Measurements from ENCODE around the gene GSTCD. TPM values are rescaled to one million over a fixed set of nuclear protein-coding genes. Genes with fewer than 3 reads are reported as not detected.
A peak's percentile ranks its signal among the peaks of the same experiment; 100 is the strongest.

GSTCD gene
- total and polyA plus RNA-seq, 2 experiments from 2014 or later, result 2.8 to 21.9 TPM

- H3K27me3 ChIP-seq, result no peaks in the 10 kb centered on the region
- peak overlapping the region; percentile 80 for H3K4me2 ChIP-seq
- no peaks in the 10 kb centered on the region for H3K9me2 ChIP-seq (replicated peaks; ENCODE audit: insufficient read depth)
- H3K27ac ChIP-seq, result no peak overlapping the region
- no peak for DNase-seq (ENCODE audit: low spot score)
- no peaks in the 10 kb centered on the region for H3K36me3 ChIP-seq (replicated peaks; ENCODE audit: insufficient read depth, low read depth)
- H4K20me1 ChIP-seq (ENCODE audit: insufficient read depth, poor library complexity, severe bottlenecking), result no peaks in the 10 kb centered on the region
- peaks cover 17% of the 10 kb centered on the region for H3K4me1 ChIP-seq (ENCODE audit: insufficient read depth)
- no peak overlapping the region for H2AFZ ChIP-seq
- H3K4me3 ChIP-seq, result no peak overlapping the region
- H3K79me2 ChIP-seq, result peaks cover 54% of the 10 kb centered on the region
- TF ChIP-seq EZH2 (IDR thresholded peaks at IDR 0.05; ENCODE audit: borderline replicate concordance) (no peak), EZH2phosphoT487 (IDR thresholded peaks at IDR 0.05; ENCODE audit: low read depth, severe bottlenecking, unreplicated experiment) (no peak)
- TF ChIP-seq, protein P1, sequence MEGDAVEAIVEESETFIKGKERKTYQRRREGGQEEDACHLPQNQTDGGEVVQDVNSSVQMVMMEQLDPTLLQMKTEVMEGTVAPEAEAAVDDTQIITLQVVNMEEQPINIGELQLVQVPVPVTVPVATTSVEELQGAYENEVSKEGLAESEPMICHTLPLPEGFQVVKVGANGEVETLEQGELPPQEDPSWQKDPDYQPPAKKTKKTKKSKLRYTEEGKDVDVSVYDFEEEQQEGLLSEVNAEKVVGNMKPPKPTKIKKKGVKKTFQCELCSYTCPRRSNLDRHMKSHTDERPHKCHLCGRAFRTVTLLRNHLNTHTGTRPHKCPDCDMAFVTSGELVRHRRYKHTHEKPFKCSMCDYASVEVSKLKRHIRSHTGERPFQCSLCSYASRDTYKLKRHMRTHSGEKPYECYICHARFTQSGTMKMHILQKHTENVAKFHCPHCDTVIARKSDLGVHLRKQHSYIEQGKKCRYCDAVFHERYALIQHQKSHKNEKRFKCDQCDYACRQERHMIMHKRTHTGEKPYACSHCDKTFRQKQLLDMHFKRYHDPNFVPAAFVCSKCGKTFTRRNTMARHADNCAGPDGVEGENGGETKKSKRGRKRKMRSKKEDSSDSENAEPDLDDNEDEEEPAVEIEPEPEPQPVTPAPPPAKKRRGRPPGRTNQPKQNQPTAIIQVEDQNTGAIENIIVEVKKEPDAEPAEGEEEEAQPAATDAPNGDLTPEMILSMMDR (IDR thresholded peaks at IDR 0.05; ENCODE audit: poor library complexity), result no peak
- WGBS (ENCODE audit: low lambda C conversion rate, missing lambda C conversion rate), result 60% methylated on average over 6 of the region's 6 CpGs
- no peaks in the 10 kb centered on the region for H3K9me3 ChIP-seq (ENCODE audit: low read depth)
Observed at GRCh38 chr4:105710678-105711077, 2.1 kb downstream of the GSTCD start.

GRCh38 chr4:105712766-105713165, 4.2 kb downstream of the GSTCD start:
- WGBS (ENCODE audit: low lambda C conversion rate, missing lambda C conversion rate), result 88% methylated on average over 2 of the region's 2 CpGs
- no peaks in the 10 kb centered on the region for H3K36me3 ChIP-seq (replicated peaks; ENCODE audit: insufficient read depth, low read depth)
- peaks cover 7% of the 10 kb centered on the region for H3K4me1 ChIP-seq (ENCODE audit: insufficient read depth)
- no peak overlapping the region for H3K4me3 ChIP-seq
- TF ChIP-seq, protein P1 (IDR thresholded peaks at IDR 0.05; ENCODE audit: poor library complexity), result no peak
- TF ChIP-seq EZH2 (IDR thresholded peaks at IDR 0.05; ENCODE audit: borderline replicate concordance) (no peak), EZH2phosphoT487 (IDR thresholded peaks at IDR 0.05; ENCODE audit: low read depth, severe bottlenecking, unreplicated experiment) (no peak)
- H2AFZ ChIP-seq, result no peak overlapping the region
- no peaks in the 10 kb centered on the region for H3K27me3 ChIP-seq
- no peaks in the 10 kb centered on the region for H4K20me1 ChIP-seq (ENCODE audit: insufficient read depth, poor library complexity, severe bottlenecking)
- peaks cover 33% of the 10 kb centered on the region for H3K79me2 ChIP-seq
- H3K4me2 ChIP-seq, result no peak overlapping the region
- no peaks in the 10 kb centered on the region for H3K9me2 ChIP-seq (replicated peaks; ENCODE audit: insufficient read depth)
- no peaks in the 10 kb centered on the region for H3K9me3 ChIP-seq (ENCODE audit: low read depth)
- H3K27ac ChIP-seq, result no peak overlapping the region
- DNase-seq (ENCODE audit: low spot score), result no peak

DNA sequence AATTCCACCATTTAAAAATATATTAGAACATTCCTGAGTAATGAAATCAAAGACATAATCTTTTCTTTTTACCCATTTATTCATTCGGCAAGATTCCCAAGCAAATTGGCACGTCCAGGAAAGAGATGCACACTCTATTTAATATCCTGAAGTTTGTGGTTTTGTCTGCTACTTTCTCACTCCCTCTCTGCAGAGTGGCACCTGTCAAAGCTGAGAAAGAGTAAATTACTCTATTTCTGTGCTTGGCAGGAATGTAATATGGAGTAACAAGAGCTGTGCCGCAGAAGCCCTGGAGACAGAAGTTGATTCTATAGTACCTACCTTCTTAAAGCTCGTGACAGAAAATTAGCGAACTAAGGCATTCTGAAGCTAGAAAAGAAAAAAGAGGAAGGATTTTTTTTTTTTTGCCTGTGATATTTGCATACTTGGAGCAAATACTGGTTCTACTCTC, 5.5 kb downstream of the GSTCD start:
- Histone ChIP-seq H3K4me2 (no peak overlapping the region), H3K4me3 (no peak overlapping the region), H3K27ac (no peak overlapping the region), H3K36me3 (replicated peaks; ENCODE audit: insufficient read depth, low read depth) (no peaks in the 10 kb centered on the region), H3K9me2 (replicated peaks; ENCODE audit: insufficient read depth) (no peaks in the 10 kb centered on the region), H3K4me1 (ENCODE audit: insufficient read depth) (peaks cover 7% of the 10 kb centered on the region), H2AFZ (no peak overlapping the region), H3K79me2 (peaks cover 30% of the 10 kb centered on the region), H3K27me3 (no peaks in the 10 kb centered on the region), H4K20me1 (ENCODE audit: insufficient read depth, poor library complexity, severe bottlenecking) (no peaks in the 10 kb centered on the region), H3K9me3 (ENCODE audit: low read depth) (no peaks in the 10 kb centered on the region)
- TF ChIP-seq EZH2phosphoT487 (IDR thresholded peaks at IDR 0.05; ENCODE audit: low read depth, severe bottlenecking, unreplicated experiment) (no peak), EZH2 (IDR thresholded peaks at IDR 0.05; ENCODE audit: borderline replicate concordance) (no peak)
- TF ChIP-seq, protein P1 (IDR thresholded peaks at IDR 0.05; ENCODE audit: poor library complexity), result no peak
- WGBS (ENCODE audit: low lambda C conversion rate, missing lambda C conversion rate), result 91% methylated on average over 5 of the region's 5 CpGs
- DNase-seq (ENCODE audit: low spot score), result no peak

GRCh38 chr4:105714932-105715331, 6.3 kb downstream of the GSTCD start:
- no peaks in the 10 kb centered on the region for H3K9me3 ChIP-seq (ENCODE audit: low read depth)
- TF ChIP-seq EZH2phosphoT487 (IDR thresholded peaks at IDR 0.05; ENCODE audit: low read depth, severe bottlenecking, unreplicated experiment) (no peak), EZH2 (IDR thresholded peaks at IDR 0.05; ENCODE audit: borderline replicate concordance) (no peak)
- TF ChIP-seq, protein P1 (IDR thresholded peaks at IDR 0.05; ENCODE audit: poor library complexity), result no peak

More at GRCh38 chr4:105714932-105715331, 6.3 kb downstream of the GSTCD start:
- H4K20me1 ChIP-seq (ENCODE audit: insufficient read depth, poor library complexity, severe bottlenecking), result no peaks in the 10 kb centered on the region
- no peaks in the 10 kb centered on the region for H3K9me2 ChIP-seq (replicated peaks; ENCODE audit: insufficient read depth)
- no peaks in the 10 kb centered on the region for H3K36me3 ChIP-seq (replicated peaks; ENCODE audit: insufficient read depth, low read depth)
- no peak overlapping the region for H3K27ac ChIP-seq
- WGBS (ENCODE audit: low lambda C conversion rate, missing lambda C conversion rate), result 59% methylated on average over 1 of the region's 1 CpG
- peaks cover 24% of the 10 kb centered on the region for H3K79me2 ChIP-seq
- no peak overlapping the region for H2AFZ ChIP-seq
- no peak overlapping the region for H3K4me2 ChIP-seq
- DNase-seq (ENCODE audit: low spot score), result no peak
- H3K4me1 ChIP-seq (ENCODE audit: insufficient read depth), result peaks cover 2% of the 10 kb centered on the region
- no peaks in the 10 kb centered on the region for H3K27me3 ChIP-seq
- no peak overlapping the region for H3K4me3 ChIP-seq

All from hepatocyte (in vitro differentiated cells).